ENCODE results near the gene LSAMP.

Gene LSAMP

DNA sequence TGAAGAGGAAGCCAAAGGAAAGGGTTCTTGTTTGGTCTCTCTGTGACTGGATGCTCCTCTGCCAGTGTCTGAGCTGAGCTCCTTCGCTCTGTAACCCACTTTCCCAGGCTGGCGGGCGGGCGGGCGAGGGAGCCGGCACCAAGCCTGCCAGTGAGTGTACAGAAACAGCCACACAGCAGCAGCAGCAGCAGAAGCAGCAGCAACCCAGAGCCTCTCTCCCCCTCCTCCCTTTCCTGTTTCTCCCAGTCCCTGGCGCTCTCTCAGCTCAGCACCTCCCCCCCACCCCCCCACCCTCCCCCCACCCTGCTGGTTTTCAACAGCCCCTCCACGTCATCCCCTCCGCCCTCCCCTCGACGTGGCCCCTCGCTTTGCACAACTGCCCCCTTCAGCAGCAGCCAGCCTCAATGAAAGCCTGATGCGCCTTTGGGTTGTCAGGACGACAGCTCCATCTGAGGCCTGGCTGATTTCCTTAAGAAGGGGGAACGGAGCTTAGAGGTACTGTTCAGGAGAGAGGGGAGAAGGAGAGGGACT is at the start of gene LSAMP:
LSAMP (minus strand) TSS at position 177 of the 531 bp plus-strand sequence.
- peak within 1 kb of the TSS; percentile 68 for H3K4me3 ChIP-seq (ENCODE audit: low read length)
- DNase-seq (ENCODE audit: low read depth): no peak
- no peak for TF ChIP-seq CTCF (conservative IDR thresholded peaks at IDR 0.05; ENCODE audit: low read depth, low read length)

- no peak for TF ChIP-seq CTCF (conservative IDR thresholded peaks at IDR 0.05; ENCODE audit: low read depth, low read length)
- H3K4me3 ChIP-seq (ENCODE audit: low read length): no peak overlapping the region
- DNase-seq (ENCODE audit: low read depth): no peak
Observed at GRCh38 chr3:116492379-116492778, 47.1 kb upstream of the LSAMP start.

DNA sequence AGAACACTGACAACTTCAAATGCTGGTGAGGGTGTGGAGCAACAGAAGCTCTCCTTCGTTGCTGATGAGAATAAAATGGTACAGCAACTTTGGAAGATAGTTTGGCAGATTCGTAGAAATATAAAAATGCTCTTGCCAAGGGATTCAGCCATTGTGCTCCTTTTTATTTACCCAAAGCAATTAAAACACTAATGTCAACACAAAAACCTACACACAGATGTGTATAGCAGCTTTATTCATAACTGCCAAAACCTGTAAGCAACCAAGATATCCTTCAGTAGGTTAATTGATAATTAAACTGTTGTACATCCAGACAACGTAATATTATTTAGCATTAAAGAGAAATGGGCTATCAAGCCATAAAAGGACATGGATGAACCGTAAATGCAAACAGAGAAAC is 37.8 kb upstream of the LSAMP start:
- no peak for TF ChIP-seq CTCF (conservative IDR thresholded peaks at IDR 0.05; ENCODE audit: low read depth, low read length)
- no peak overlapping the region for H3K4me3 ChIP-seq (ENCODE audit: low read length)
- no peak for DNase-seq (ENCODE audit: low read depth)

- no peak for DNase-seq (ENCODE audit: low read depth)
- no peak overlapping the region for H3K4me3 ChIP-seq (ENCODE audit: low read length)
- TF ChIP-seq CTCF (conservative IDR thresholded peaks at IDR 0.05; ENCODE audit: low read depth, low read length): no peak
Observed at GRCh38 chr3:116476691-116477090, 31.4 kb upstream of the LSAMP start.

DNA sequence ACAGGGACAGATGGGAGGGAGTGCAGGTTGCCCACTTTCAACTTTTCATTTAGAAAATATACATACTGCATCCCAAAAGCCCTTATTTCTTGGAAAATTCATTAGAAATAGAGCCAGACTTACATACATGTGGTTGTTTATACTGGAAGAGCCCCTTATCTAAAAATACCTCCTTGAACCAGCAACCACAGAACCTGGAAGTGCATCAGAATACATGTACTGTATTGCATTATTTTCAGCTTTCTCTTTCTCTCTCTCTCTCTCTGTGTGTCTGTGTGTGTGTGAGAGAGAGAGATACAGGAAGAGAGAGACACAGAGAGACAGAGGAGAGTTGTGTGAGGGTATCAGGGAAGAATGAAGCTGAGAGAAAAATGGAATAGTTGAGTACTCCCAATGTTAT is 29.5 kb upstream of the LSAMP start:
- H3K4me3 ChIP-seq (ENCODE audit: low read length): no peak overlapping the region
- TF ChIP-seq CTCF (conservative IDR thresholded peaks at IDR 0.05; ENCODE audit: low read depth, low read length): no peak
- DNase-seq (ENCODE audit: low read depth): no peak

DNA sequence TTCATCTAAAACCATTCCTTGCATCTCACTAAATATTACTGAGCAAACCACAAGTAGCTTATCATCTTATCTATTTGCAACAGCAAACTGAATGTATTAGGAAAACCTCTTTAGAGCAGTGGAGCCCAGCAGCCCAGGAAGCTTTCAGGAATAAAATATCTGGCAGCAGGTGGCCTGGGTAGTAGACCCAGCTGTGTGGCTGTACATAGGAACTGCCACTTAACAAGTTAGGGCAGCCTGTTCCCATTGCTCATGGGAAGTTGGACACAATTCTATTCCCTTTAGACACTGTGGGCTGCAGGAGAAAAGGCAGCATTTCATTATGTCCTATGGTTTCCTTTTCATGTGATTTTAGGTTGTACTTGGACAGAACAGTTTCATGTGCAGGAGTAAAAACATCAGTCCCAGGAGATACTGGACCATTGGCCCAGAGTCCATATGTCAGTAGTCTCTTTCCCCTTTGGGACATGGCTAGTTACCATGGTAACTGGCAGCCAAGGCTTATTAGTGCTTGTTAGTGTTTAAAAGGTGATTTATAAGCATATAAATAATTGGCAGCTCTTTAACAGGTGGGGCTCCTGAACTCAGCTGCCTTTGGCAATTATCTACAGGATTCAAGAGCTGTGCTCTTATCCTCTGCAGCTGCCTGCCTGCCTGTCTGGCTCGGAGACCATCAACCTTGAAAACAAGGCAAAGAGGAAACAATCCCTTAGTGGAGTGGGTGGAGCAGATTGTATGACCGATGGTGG is 28.9 kb upstream of the LSAMP start:
- no peak for DNase-seq (ENCODE audit: low read depth)
- TF ChIP-seq CTCF (conservative IDR thresholded peaks at IDR 0.05; ENCODE audit: low read depth, low read length): no peak
- H3K4me3 ChIP-seq (ENCODE audit: low read length): no peak overlapping the region

DNA sequence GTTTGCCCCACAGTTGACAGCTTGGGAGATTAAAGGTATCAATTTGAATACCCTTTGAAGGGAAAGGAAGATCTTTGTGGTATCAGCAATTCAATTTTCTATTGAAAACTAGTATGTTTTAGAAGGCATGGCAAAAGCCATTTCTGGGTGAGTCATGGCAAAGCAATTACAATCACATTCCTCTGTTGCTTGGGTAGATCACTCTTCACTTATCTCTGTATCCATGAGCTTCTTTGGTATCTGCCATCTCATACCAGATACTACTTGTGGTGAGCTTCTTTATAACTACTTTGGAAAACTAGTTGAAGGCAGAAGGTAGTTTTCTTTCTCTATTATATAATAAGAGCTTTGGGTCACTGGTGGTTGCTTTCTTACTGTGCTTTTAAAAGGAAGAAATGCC is 28.3 kb upstream of the LSAMP start:
- no peak overlapping the region for H3K4me3 ChIP-seq (ENCODE audit: low read length)
- DNase-seq (ENCODE audit: low read depth): peak; percentile 6
- TF ChIP-seq CTCF (conservative IDR thresholded peaks at IDR 0.05; ENCODE audit: low read depth, low read length): no peak

Data from retinal pigment epithelial cell (primary cell).